T-helper 9 cell (primary cell): ENCODE results near the gene PGAP1.

ENCODE experiments used
- DNase-seq: peaks from one replicate; pipeline ENCODE4 v3.0.0-alpha.2; 2020

The PGAP1 gene

GRCh38 chr2:196783431-196784094 lies 142.9 kb downstream of the PGAP1 start:
- DNase-seq: no peak
